ENCODE results near the gene C16orf96. TPM values are rescaled to one million over a fixed set of nuclear protein-coding genes. Genes with fewer than 3 reads are reported as not detected.
"Not testable (repeated sequence)": the region's sequence is repeated elsewhere in the genome, so short reads cannot be mapped to it uniquely, and the experiment has no call there.

The C16orf96 gene
- total RNA-seq, 4 donors from 2014 or later, result 0.04 to 0.19 (median 0.06) TPM; not detected in 1

DNA sequence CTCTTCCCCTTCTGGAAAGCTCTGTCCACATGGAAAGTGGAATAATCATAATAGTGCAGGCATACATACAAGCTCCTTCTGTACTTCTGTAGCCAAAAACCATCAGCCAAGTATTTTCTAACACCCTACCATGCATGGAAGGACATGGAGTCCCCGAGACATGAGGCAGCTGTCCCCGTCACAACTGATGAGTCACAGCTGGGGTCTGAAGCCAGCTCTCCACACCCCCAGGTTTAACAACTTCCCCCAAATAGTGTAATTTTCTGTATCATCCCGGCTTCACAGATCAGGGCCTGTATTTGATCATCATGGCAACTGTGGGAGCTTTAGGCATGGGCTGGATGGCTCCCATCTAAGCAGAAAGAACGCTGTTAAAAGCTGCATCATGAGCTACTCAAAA, 16.6 kb downstream of the C16orf96 start:
- Histone ChIP-seq H3K36me3 (no peaks in the 10 kb centered on the region), H3K27me3 (peaks cover 0 to 8% (median 0%) of the 10 kb centered on the region in 4 donors), H3K4me3 (no peak overlapping the region), H3K27ac (no peak overlapping the region), H3K9me3 (no peaks in the 10 kb centered on the region), H3K4me1 (no peaks in the 10 kb centered on the region)
- intact Hi-C loops (cut with DNase I), result no loop called here
- no peak for DNase-seq
- 44% methylated on average over 3 of the region's 4 CpGs; no CpG with 5 or more reads in 1 of the 2 donors for WGBS, 2 donors
- TF ChIP-seq CTCF (IDR thresholded peaks at IDR 0.05) (no peak), POLR2A (IDR thresholded peaks at IDR 0.05) (no peak)

- H3K4me1 ChIP-seq; intact Hi-C loops (cut with DNase I); H3K27me3 ChIP-seq; H3K27ac ChIP-seq; H3K4me3 ChIP-seq; H3K9me3 ChIP-seq; DNase-seq; H3K36me3 ChIP-seq: not testable (repeated sequence)
- 74 to 80% methylated on average over 7 of the region's 7 CpGs for WGBS, 2 donors
Observed at GRCh38 chr16:4573926-4574325, 17.8 kb downstream of the C16orf96 start.

DNA sequence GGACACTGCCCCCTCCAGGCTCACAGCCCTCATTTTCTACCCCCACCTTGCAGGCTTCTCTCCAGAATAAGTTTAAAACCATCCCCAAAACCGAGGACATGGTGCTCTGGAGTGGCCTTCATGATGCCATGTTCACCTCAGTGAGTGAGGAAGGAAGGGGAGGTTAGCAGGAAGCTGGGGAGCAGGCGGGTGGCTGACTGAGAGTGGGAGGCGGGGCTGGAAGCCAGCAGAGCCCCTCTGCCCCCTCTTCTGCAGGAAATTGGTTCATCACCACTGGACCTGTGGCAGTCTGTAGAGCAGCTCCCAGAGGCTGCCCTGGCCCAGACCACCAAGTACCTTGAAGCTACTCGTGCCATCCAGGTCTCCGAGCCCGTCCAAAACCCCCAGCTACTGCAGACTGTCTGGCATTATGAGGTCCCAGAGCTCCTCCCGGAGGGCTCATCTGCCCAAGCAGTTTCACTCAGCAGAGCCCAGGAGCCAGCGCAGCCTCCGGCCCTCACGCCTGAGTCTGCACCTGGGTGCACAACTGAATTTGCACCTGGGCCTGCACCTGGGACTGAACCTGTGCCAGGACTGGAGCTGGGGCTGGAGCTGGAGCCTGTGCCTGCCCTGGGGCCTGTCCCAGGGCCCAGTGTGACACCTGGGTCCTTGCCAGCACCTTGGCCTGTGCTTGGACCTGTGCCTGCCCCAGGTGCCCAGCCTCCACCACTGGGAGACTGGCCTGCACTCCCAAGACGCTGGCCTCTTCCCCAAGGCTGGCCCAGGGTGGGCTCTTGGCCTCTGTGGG, 19.0 kb downstream of the C16orf96 start:
- Histone ChIP-seq H3K4me3 (no peak overlapping the region), H3K9me3 (no peaks in the 10 kb centered on the region), H3K27me3 (peaks cover 0 to 8% (median 0%) of the 10 kb centered on the region in 4 donors), H3K36me3 (no peaks in the 10 kb centered on the region), H3K4me1 (peaks cover 0 to under 1% (median 0%) of the 10 kb centered on the region in 3 donors), H3K27ac (no peak overlapping the region)
- DNase-seq, result no peak
- intact Hi-C loops (cut with DNase I), result no loop called here
- TF ChIP-seq POLR2A (IDR thresholded peaks at IDR 0.05) (no peak), CTCF (IDR thresholded peaks at IDR 0.05) (no peak)
- 66 to 74% methylated on average over 3 to 4 of the region's 11 CpGs for WGBS, 2 donors

DNA sequence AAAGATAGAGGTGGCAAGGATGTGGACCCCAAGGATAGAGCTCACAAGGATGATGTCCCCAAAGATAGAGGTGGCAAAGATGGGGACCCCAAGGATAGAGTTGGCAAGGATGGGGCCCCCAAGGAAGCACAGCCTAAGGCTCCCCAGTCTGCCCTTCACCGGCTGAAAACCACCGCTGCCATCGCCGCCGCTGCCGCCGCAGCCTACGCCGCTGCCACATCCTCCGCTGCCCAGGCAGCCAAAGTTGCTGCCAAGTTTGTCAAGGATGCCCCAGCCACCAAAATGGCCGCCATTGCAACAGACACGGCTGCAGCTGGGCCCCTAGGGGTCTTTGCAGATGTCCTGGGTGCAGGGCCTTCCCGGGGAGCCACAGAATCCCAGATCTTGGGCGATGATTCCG, 19.9 kb downstream of the C16orf96 start:
- TF ChIP-seq POLR2A (IDR thresholded peaks at IDR 0.05) (no peak), CTCF (IDR thresholded peaks at IDR 0.05) (no peak)
- no peaks in the 10 kb centered on the region for H3K9me3 ChIP-seq
- peaks cover 0 to 8% (median 0%) of the 10 kb centered on the region in 4 donors for H3K27me3 ChIP-seq
- WGBS, 2 donors, result 94 to 99% methylated on average over 13 to 15 of the region's 15 CpGs
- H3K27ac ChIP-seq, result no peak overlapping the region
- DNase-seq, result no peak
- no peak overlapping the region for H3K4me3 ChIP-seq
- H3K36me3 ChIP-seq, result no peaks in the 10 kb centered on the region
- peaks cover 0 to 6% (median 0%) of the 10 kb centered on the region in 3 donors for H3K4me1 ChIP-seq
- intact Hi-C loops (cut with DNase I), result no loop called here

DNA sequence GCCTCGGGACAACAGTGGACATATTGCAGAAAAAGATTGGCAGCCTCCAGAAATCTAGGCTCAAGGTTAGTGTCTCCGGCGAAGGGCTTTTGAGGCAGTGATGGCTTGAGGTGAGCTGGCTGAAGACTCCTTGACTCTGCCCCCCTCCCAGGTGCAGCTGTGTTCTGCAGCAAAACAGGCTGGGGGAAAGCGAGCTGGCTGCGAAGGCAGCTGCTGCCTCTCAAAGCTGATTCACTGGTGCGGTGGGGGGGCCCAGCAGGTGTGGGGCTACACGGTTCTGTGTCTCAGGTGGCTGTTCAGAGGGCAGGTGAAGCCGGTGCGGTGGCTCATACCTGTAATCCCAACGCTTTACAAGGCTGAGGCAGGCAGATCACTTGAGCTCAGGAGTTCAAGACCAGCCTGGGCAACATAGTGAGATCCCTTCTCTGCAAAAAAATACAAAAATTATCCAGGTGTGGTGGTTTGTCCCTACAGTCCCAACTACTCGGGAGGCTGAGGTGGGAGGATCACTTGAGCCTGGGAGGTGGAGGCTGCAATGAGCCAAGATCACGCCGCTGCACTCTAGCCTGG, 22.9 kb downstream of the C16orf96 start:
- H3K27me3 ChIP-seq, result peaks cover 0 to 8% (median 0%) of the 10 kb centered on the region in 4 donors
- 64 to 69% methylated on average over 5 to 8 of the region's 13 CpGs for WGBS, 2 donors

More for the DNA sequence above, 22.9 kb downstream of the C16orf96 start:
- TF ChIP-seq CTCF (IDR thresholded peaks at IDR 0.05) (no peak), POLR2A (IDR thresholded peaks at IDR 0.05) (no peak)
- H3K9me3 ChIP-seq, result no peaks in the 10 kb centered on the region
- H3K4me1 ChIP-seq, result peaks cover 0 to 6% (median 0%) of the 10 kb centered on the region in 3 donors
- no peak overlapping the region for H3K27ac ChIP-seq
- intact Hi-C loops (cut with DNase I), result no loop called here
- DNase-seq, result no peak
- H3K36me3 ChIP-seq, result no peaks in the 10 kb centered on the region
- H3K4me3 ChIP-seq, result no peak overlapping the region
